HepG2 (cell line): ENCODE data around the gene UPB1. TPM values are rescaled to one million over a fixed set of nuclear protein-coding genes. Genes with fewer than 3 reads are reported as not detected.

Source experiments
- CEBPB ChIP-seq: IDR thresholded peaks from 2 replicates; pipeline ENCODE4 v1.6.1; 2011; ENCODE audit warnings: low read depth, low read length, improper control_type of control experiment, borderline replicate concordance
- CREM ChIP-seq, 2 experiments: sonication (generic) in 1 of 2; formaldehyde crosslinking in 1 of 2; IDR thresholded peaks; 2 replicates each; pipeline versions ENCODE4 v1.4.0 to v1.6.1; 2016 to 2020; ENCODE audit warnings: antibody characterized with exemption in 1 of 2, mild to moderate bottlenecking in 1 of 2, missing genetic modification reagents in 1 of 2
- ELF1 ChIP-seq: sonication (generic); formaldehyde crosslinking; IDR thresholded peaks from 2 replicates; pipeline ENCODE4 v1.4.0; 2020; ENCODE audit warnings: missing genetic modification reagents
- HIVEP1 ChIP-seq: sonication (generic); formaldehyde crosslinking; IDR thresholded peaks from 2 replicates; pipeline ENCODE4 v1.4.0; 2020; ENCODE audit warnings: mild to moderate bottlenecking, missing genetic modification reagents
- HNRNPK ChIP-seq: fragments of 200-400 bp; formaldehyde crosslinking; IDR thresholded peaks from 2 replicates; pipeline ENCODE4 v1.6.1; 2018; ENCODE audit warnings: low read length, low read depth, moderate library complexity, mild to moderate bottlenecking; ENCODE audit not compliant: poor library complexity, severe bottlenecking
- HNRNPLL ChIP-seq: fragments of 200-400 bp; formaldehyde crosslinking; IDR thresholded peaks from 2 replicates; pipeline ENCODE4 v1.6.1; 2017; ENCODE audit warnings: mild to moderate bottlenecking, low read depth, low read length; ENCODE audit not compliant: poor library complexity, severe bottlenecking
- ISX ChIP-seq: sonication (generic); formaldehyde crosslinking; conservative IDR thresholded peaks from 2 replicates; pipeline ENCODE4 v1.5.0; 2020; ENCODE audit warnings: missing genetic modification reagents
- KAT7 ChIP-seq: IDR thresholded peaks from 2 replicates; pipeline ENCODE4 v1.6.1; 2018; ENCODE audit warnings: borderline replicate concordance, missing compliant biosample characterization
- PAF1 ChIP-seq: IDR thresholded peaks from 2 replicates; pipeline ENCODE4 v1.6.1; 2016; ENCODE audit warnings: missing genetic modification reagents, missing compliant biosample characterization
- PAXIP1 ChIP-seq: sonication (generic); formaldehyde crosslinking; conservative IDR thresholded peaks from 2 replicates; pipeline ENCODE4 v1.4.0; 2020; ENCODE audit warnings: mild to moderate bottlenecking, missing genetic modification reagents, moderate library complexity
- SETDB1 ChIP-seq: sonication (generic); formaldehyde crosslinking; IDR thresholded peaks from 2 replicates; pipeline ENCODE4 v1.5.1; 2020; ENCODE audit warnings: missing genetic modification reagents, mild to moderate bottlenecking, borderline replicate concordance
- SIN3B ChIP-seq: fragments of 150-350 bp; IDR thresholded peaks from 2 replicates; pipeline ENCODE4 v1.6.1; 2014; ENCODE audit warnings: low read length
- SP2 ChIP-seq: sonication (generic); formaldehyde crosslinking; IDR thresholded peaks from 2 replicates; pipeline ENCODE4 v1.5.1; 2020; ENCODE audit warnings: mild to moderate bottlenecking, missing genetic modification reagents
- THAP7 ChIP-seq: sonication (generic); formaldehyde crosslinking; IDR thresholded peaks from 2 replicates; pipeline ENCODE4 v1.8.1; 2023; ENCODE audit warnings: mild to moderate bottlenecking, missing genetic modification reagents
- ZBTB37 ChIP-seq: sonication (generic); formaldehyde crosslinking; IDR thresholded peaks from 2 replicates; pipeline ENCODE4 v1.4.0; 2020; ENCODE audit warnings: mild to moderate bottlenecking, missing genetic modification reagents
- ZNF224 ChIP-seq: sonication (generic); formaldehyde crosslinking; IDR thresholded peaks from 2 replicates; pipeline ENCODE4 v1.5.0; 2020; ENCODE audit warnings: mild to moderate bottlenecking, missing genetic modification reagents
- ZNF251 ChIP-seq: sonication (generic); formaldehyde crosslinking; IDR thresholded peaks from 2 replicates; pipeline ENCODE4 v1.9.0; 2021; ENCODE audit warnings: mild to moderate bottlenecking, missing genetic modification reagents
- ZNF274 ChIP-seq: sonication (generic); formaldehyde crosslinking; IDR thresholded peaks from 2 replicates; pipeline ENCODE4 v1.5.1; 2020; ENCODE audit warnings: mild to moderate bottlenecking, missing genetic modification reagents
- ZNF280D ChIP-seq: sonication (generic); formaldehyde crosslinking; IDR thresholded peaks from 2 replicates; pipeline ENCODE4 v1.5.1; 2020; ENCODE audit warnings: mild to moderate bottlenecking, missing genetic modification reagents
- ZNF510 ChIP-seq: sonication (generic); formaldehyde crosslinking; IDR thresholded peaks from 2 replicates; pipeline ENCODE4 v1.4.0; 2020; ENCODE audit warnings: low read depth, mild to moderate bottlenecking, missing genetic modification reagents
- ZSCAN25 ChIP-seq: sonication (generic); formaldehyde crosslinking; IDR thresholded peaks from 2 replicates; pipeline ENCODE4 v1.8.0; 2022; ENCODE audit warnings: mild to moderate bottlenecking, missing genetic modification reagents
- polyA plus RNA-seq, 8 experiments: library from polyadenylated mRNA; depleted of rRNA in 3 of 8; stranded (reverse) in 7 of 8; unstranded in 1 of 8; fragments of >200 nt; fragmentation: Illumina TruSeq in 4 of 8; extraction: Trizol in 4 of 8; gene quantifications; 2 replicates each; pipeline versions ENCODE4 v1.2.1 to v1.2.3, GENCODE V29; 2011 to 2016; ENCODE audit warnings: low read depth in 4 of 8, missing spikeins in 1 of 8, mixed read lengths in 1 of 8; ENCODE audit not compliant: insufficient read depth in 1 of 8
- total RNA-seq, 5 experiments: library from RNA; depleted of rRNA; stranded (reverse); fragments of >200 nt; fragmentation: Illumina TruSeq; extraction: Trizol; gene quantifications; 2 replicates each; pipeline ENCODE4 v1.2.3, GENCODE V29; 2016; ENCODE audit warnings: low read depth in 1 of 5

UPB1 gene
- total and polyA plus RNA-seq, 2 of the 13 experiments (the other 11 are each of a cell fraction or from before 2014, with no cell fraction given), result 0.38 to 1.2 TPM

- TF ChIP-seq ZNF280D (peak; percentile 97), THAP7 (CRISPR knock-in tag) (peak; percentile 79; the same call in 1 of the 2 replicates), ELF1 (CRISPR knock-in tag) (peak; percentile 66), PAXIP1 (CRISPR knock-in tag) (peak; percentile 98), ZSCAN25 (CRISPR knock-in tag) (peak; percentile 83; the same call in 1 of the 2 replicates), SIN3B (no peak), ZBTB37 (CRISPR knock-in tag) (0 out of 2 replicates have a peak, but pooled peaks have one; percentile 68), ISX (CRISPR knock-in tag) (no peak), CEBPB (no peak), SETDB1 (CRISPR knock-in tag) (0 out of 2 replicates have a peak, but pooled peaks have one; percentile 24), ZNF274 (peak; percentile 99), SP2 (no peak), ZNF510 (CRISPR knock-in tag) (peak; percentile 95), ZNF224 (CRISPR knock-in tag) (peak; percentile 87; the same call in 1 of the 2 replicates), CREM (IDR thresholded peaks at IDR 0.05) (peak; percentile 64), CREM (CRISPR knock-in tag; IDR thresholded peaks at IDR 0.05) (no peak), PAF1 (CRISPR knock-in tag) (no peak), HNRNPLL (no peak), KAT7 (CRISPR knock-in tag) (no peak; the same call in 1 of the 2 replicates), ZNF251 (CRISPR knock-in tag) (peak; percentile 94), HIVEP1 (CRISPR knock-in tag) (peak; percentile 97), HNRNPK (no peak)
Observed at GRCh38 chr22:24514241-24515026, 19.3 kb downstream of the UPB1 start (continued).
